AG04450 (cell line): Measurements from ENCODE around the gene TRAF3IP1. TPM values are rescaled to one million over a fixed set of nuclear protein-coding genes. Genes with fewer than 3 reads are reported as not detected.
A peak's percentile ranks its signal among the peaks of the same experiment; 100 is the strongest.
"Not testable (repeated sequence)": the region's sequence is repeated elsewhere in the genome, so short reads cannot be mapped to it uniquely, and the experiment has no call there.

ENCODE experiments used
- CTCF ChIA-PET: fragments of 300-600, 350-600 bp; formaldehyde crosslinking; extraction: SDS; loops from one replicate; lab custom pipeline; 2022; ENCODE audit warnings: antibody characterized with exemption, inconsistent platforms; lab: Charles Lee
- POLR2A ChIA-PET: fragments of 350-600 bp; formaldehyde crosslinking; extraction: SDS; loops from one replicate; lab custom pipeline; 2021; ENCODE audit warnings: antibody characterized with exemption, inconsistent platforms; lab: Yijun Ruan, JAX
- DNase-seq: peaks from one replicate; pipeline ENCODE4 v3.0.0-alpha.2; 2011; ENCODE audit warnings: low read depth, low spot score
- H3K27ac ChIP-seq: one replicate; pipeline ENCODE4 v1.5.1; 2012; ENCODE audit warnings: low read depth, low read length, control low read depth
- H3K27me3 ChIP-seq: one replicate; pipeline ENCODE4 v1.6.0; 2012; ENCODE audit warnings: low read length; ENCODE audit not compliant: control insufficient read depth, insufficient read depth
- H3K4me3 ChIP-seq: 2 replicates; pipeline ENCODE4 v1.5.1; 2011; ENCODE audit warnings: mild to moderate bottlenecking, low read depth, low read length, control low read depth
- H3K9me3 ChIP-seq: 2 replicates; pipeline ENCODE4 v1.5.1; 2012; ENCODE audit warnings: low read length; ENCODE audit not compliant: control insufficient read depth, insufficient read depth
- CTCF ChIP-seq: IDR thresholded peaks from 2 replicates; pipeline ENCODE4 v1.5.1; 2011; ENCODE audit warnings: low read depth, low read length, control low read depth, inconsistent platforms
- polyA plus RNA-seq: library from polyadenylated mRNA; depleted of rRNA; stranded (reverse); fragments of >200 nt; gene quantifications from 2 replicates; pipeline ENCODE4 v1.2.3, GENCODE V29; 2011

TRAF3IP1 gene
- polyA plus RNA-seq, 1 experiment, result 5.9 TPM

GRCh38 chr2:238304116-238304515 is 16.2 kb upstream of the TRAF3IP1 start:
- H3K27ac ChIP-seq, result no peak overlapping the region
- H3K9me3 ChIP-seq, result no peaks in the 10 kb centered on the region
- POLR2A ChIA-PET, result no interaction called here
- no peak for DNase-seq
- H3K4me3 ChIP-seq, result no peak overlapping the region
- TF ChIP-seq CTCF, result no peak
- CTCF ChIA-PET, result no interaction called here
- H3K27me3 ChIP-seq, result peaks cover 25% of the 10 kb centered on the region

- Histone ChIP-seq H3K27ac (no peak overlapping the region), H3K4me3 (no peak overlapping the region), H3K27me3 (peaks cover 21% of the 10 kb centered on the region), H3K9me3 (no peaks in the 10 kb centered on the region)
- ChIA-PET POLR2A (no interaction called here), CTCF (interaction anchor here (0.6 to 1.0 kb wide), 2 partner anchors 15 to 36 kb away, joined by 4 to 6 read pairs; no protein-coding TSS in a partner anchor)
- peak; percentile 37 for TF ChIP-seq CTCF
- no peak for DNase-seq
Observed at GRCh38 chr2:238305092-238305862, 15.0 kb upstream of the TRAF3IP1 start.

GRCh38 chr2:238305965-238306671 is 14.2 kb upstream of the TRAF3IP1 start:
- TF ChIP-seq CTCF, result no peak
- Histone ChIP-seq H3K27me3 (peaks cover 17% of the 10 kb centered on the region), H3K27ac (no peak overlapping the region), H3K9me3 (no peaks in the 10 kb centered on the region), H3K4me3 (no peak overlapping the region)
- DNase-seq, result no peak
- ChIA-PET CTCF (interaction anchor here (0.6 to 0.7 kb wide), 2 partner anchors 35 to 871 kb away, joined by 3 to 6 read pairs; no protein-coding TSS in a partner anchor), POLR2A (no interaction called here)

GRCh38 chr2:238306672-238306998 is 13.7 kb upstream of the TRAF3IP1 start:
- peaks cover 20% of the 10 kb centered on the region for H3K27me3 ChIP-seq
- no peak overlapping the region for H3K27ac ChIP-seq
- H3K4me3 ChIP-seq, result no peak overlapping the region
- DNase-seq, result no peak
- POLR2A ChIA-PET, result no interaction called here
- CTCF ChIA-PET, result interaction anchor here (0.7 kb wide), 1 partner anchor 871 kb away, joined by 3 read pairs; no protein-coding TSS in a partner anchor
- no peak for TF ChIP-seq CTCF
- no peaks in the 10 kb centered on the region for H3K9me3 ChIP-seq

GRCh38 chr2:238308177-238308576 is 12.1 kb upstream of the TRAF3IP1 start:
- CTCF ChIA-PET, result no interaction called here
- Histone ChIP-seq H3K27ac (no peak overlapping the region), H3K27me3 (peaks cover 16% of the 10 kb centered on the region), H3K4me3 (no peak overlapping the region), H3K9me3 (no peaks in the 10 kb centered on the region)
- POLR2A ChIA-PET, result no interaction called here
- TF ChIP-seq CTCF, result peak; percentile 29
- DNase-seq, result no peak

- H3K4me3 ChIP-seq, H3K9me3 ChIP-seq, POLR2A ChIA-PET, DNase-seq, CTCF ChIA-PET, H3K27ac ChIP-seq: not testable (repeated sequence)
- H3K27me3 ChIP-seq, result peaks cover 14% of the 10 kb centered on the region
Observed at GRCh38 chr2:238310721-238311120, 9.6 kb upstream of the TRAF3IP1 start.
